A673 (cell line): ENCODE results near the gene B3GLCT.

Experiments used
- EZH2 ChIP-seq: fragments of 200-600 bp; sonication (generic); IDR thresholded peaks from 2 replicates; pipeline ENCODE4 v1.6.1; 2017; ENCODE audit warnings: borderline replicate concordance, low read depth, mild to moderate bottlenecking, mixed read lengths, antibody characterized with exemption, low read length; ENCODE audit not compliant: poor library complexity, severe bottlenecking
- TF ChIP-seq, protein P1 (sequence below): fragments of 300-800, 200-600 bp; sonication (generic); conservative IDR thresholded peaks from 2 replicates; pipeline ENCODE4 v1.5.1; 2017; ENCODE audit warnings: low read depth, mild to moderate bottlenecking, antibody characterized with exemption, low read length, moderate library complexity, mixed read lengths

- TF ChIP-seq, protein P1, sequence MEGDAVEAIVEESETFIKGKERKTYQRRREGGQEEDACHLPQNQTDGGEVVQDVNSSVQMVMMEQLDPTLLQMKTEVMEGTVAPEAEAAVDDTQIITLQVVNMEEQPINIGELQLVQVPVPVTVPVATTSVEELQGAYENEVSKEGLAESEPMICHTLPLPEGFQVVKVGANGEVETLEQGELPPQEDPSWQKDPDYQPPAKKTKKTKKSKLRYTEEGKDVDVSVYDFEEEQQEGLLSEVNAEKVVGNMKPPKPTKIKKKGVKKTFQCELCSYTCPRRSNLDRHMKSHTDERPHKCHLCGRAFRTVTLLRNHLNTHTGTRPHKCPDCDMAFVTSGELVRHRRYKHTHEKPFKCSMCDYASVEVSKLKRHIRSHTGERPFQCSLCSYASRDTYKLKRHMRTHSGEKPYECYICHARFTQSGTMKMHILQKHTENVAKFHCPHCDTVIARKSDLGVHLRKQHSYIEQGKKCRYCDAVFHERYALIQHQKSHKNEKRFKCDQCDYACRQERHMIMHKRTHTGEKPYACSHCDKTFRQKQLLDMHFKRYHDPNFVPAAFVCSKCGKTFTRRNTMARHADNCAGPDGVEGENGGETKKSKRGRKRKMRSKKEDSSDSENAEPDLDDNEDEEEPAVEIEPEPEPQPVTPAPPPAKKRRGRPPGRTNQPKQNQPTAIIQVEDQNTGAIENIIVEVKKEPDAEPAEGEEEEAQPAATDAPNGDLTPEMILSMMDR, result no peak
- no peak for TF ChIP-seq EZH2
These were observed 101.3 kb downstream of the B3GLCT start for GRCh38 chr13:31301119-31301518.
